Prostate gland (tissue), 2 donors: ENCODE measurements around the gene ANGEL2.

ENCODE experiments used
- CTCF ChIP-seq, 4 experiments: fragments of 200-600 bp in 2 of 4; fragments of 450-650 bp in 2 of 4; sonication (generic) in 2 of 4; IDR thresholded peaks; 1 replicate in 3 of 4; 2 replicates in 1 of 4; pipeline ENCODE4 v1.5.1; 2016 to 2019; ENCODE audit warnings: antibody characterized with exemption in 4 of 4, mild to moderate bottlenecking in 2 of 4, moderate library complexity in 2 of 4
- POLR2A ChIP-seq: fragments of 450-650 bp; IDR thresholded peaks from one replicate; pipeline ENCODE4 v1.6.1; 2016; ENCODE audit warnings: antibody characterized with exemption, mild to moderate bottlenecking

GRCh38 chr1:212981571-212982328 is 33.9 kb downstream of the ANGEL2 start:
- TF ChIP-seq CTCF (IDR thresholded peaks at IDR 0.05) (no peak), POLR2A (no peak)
